GM23338 (cell line): ENCODE measurements around the gene BCORL1. TPM values are rescaled to one million over a fixed set of nuclear protein-coding genes. Genes with fewer than 3 reads are reported as not detected.

Experiments
- ATAC-seq: fragments of 200-7000 bp; cut with Tn5 transposase; 3 replicates; pipeline ENCODE4 v1.9.1; 2020
- DNase-seq: peaks from one replicate; pipeline ENCODE4 v3.0.0-alpha.2; 2015; ENCODE audit warnings: low spot score
- H2AFZ ChIP-seq: fragments of 200-600 bp; sonication (generic); 2 replicates; pipeline ENCODE4 v1.8.0; 2016; ENCODE audit warnings: antibody characterized with exemption, mild to moderate bottlenecking, moderate library complexity
- H3F3A ChIP-seq: fragments of 200-600 bp; sonication (generic); replicated peaks from 2 replicates; pipeline ENCODE4 v1.8.0; 2017; ENCODE audit warnings: antibody characterized with exemption, mixed run types, low read depth
- H3K27ac ChIP-seq: fragments of 200-600 bp; sonication (generic); 2 replicates; pipeline ENCODE4 v1.6.1; 2016; ENCODE audit warnings: low read depth
- H3K27me3 ChIP-seq: fragments of 200-600 bp; sonication (generic); 2 replicates; pipeline ENCODE4 v1.8.0; 2016; ENCODE audit warnings: mild to moderate bottlenecking, mixed run types, moderate library complexity; ENCODE audit not compliant: insufficient read depth
- H3K36me3 ChIP-seq: fragments of 200-600 bp; sonication (generic); 2 replicates; pipeline ENCODE4 v1.8.0; 2016; ENCODE audit warnings: mild to moderate bottlenecking; ENCODE audit not compliant: insufficient read depth
- H3K4me1 ChIP-seq: fragments of 200-600 bp; sonication (generic); 2 replicates; pipeline ENCODE4 v1.8.0; 2016; ENCODE audit warnings: mild to moderate bottlenecking, moderate library complexity; ENCODE audit not compliant: insufficient read depth
- H3K4me2 ChIP-seq: fragments of 200-600 bp; sonication (generic); 2 replicates; pipeline ENCODE4 v1.7.1; 2017; ENCODE audit warnings: mixed run types
- H3K4me3 ChIP-seq: fragments of 200-600 bp; sonication (generic); 2 replicates; pipeline ENCODE4 v1.6.1; 2016; ENCODE audit warnings: mixed run types
- H3K79me2 ChIP-seq: fragments of 200-600 bp; sonication (generic); replicated peaks from 2 replicates; pipeline ENCODE4 v1.8.0; 2017; ENCODE audit warnings: mild to moderate bottlenecking; ENCODE audit not compliant: insufficient read depth
- H3K9me2 ChIP-seq: fragments of 200-600 bp; sonication (generic); 2 replicates; pipeline ENCODE4 v1.8.0; 2017; ENCODE audit not compliant: insufficient read depth
- H4K20me1 ChIP-seq: fragments of 200-600 bp; sonication (generic); replicated peaks from 2 replicates; pipeline ENCODE4 v1.8.0; 2017; ENCODE audit warnings: mild to moderate bottlenecking; ENCODE audit not compliant: insufficient read depth
- H3K27ac Mint-ChIP-seq: 2 replicates; pipeline ENCODE4 v1.8.0; 2020; ENCODE audit warnings: inconsistent platforms, mild to moderate bottlenecking, moderate library complexity, mixed read lengths
- H3K27me3 Mint-ChIP-seq: 3 replicates; pipeline ENCODE4 v1.8.0; 2022; ENCODE audit warnings: low read depth, mild to moderate bottlenecking, moderate library complexity, mixed read lengths, inconsistent platforms; ENCODE audit not compliant: insufficient read depth, poor library complexity
- H3K36me3 Mint-ChIP-seq: 3 replicates; pipeline ENCODE4 v1.8.0; 2021; ENCODE audit warnings: low read depth, mild to moderate bottlenecking, inconsistent platforms, moderate library complexity, mixed read lengths
- H3K4me1 Mint-ChIP-seq: 3 replicates; pipeline ENCODE4 v1.8.0; 2020; ENCODE audit warnings: mild to moderate bottlenecking, inconsistent platforms, mixed read lengths
- H3K4me3 Mint-ChIP-seq: 3 replicates; pipeline ENCODE4 v1.8.0; 2021; ENCODE audit warnings: moderate library complexity, mild to moderate bottlenecking, inconsistent platforms, mixed read lengths
- H3K9me3 Mint-ChIP-seq: 3 replicates; pipeline ENCODE4 v1.8.0; 2020; ENCODE audit warnings: moderate library complexity, mild to moderate bottlenecking, inconsistent platforms, mixed read lengths
- CREB1 ChIP-seq: fragments of 250-450 bp; sonication (Bioruptor Pico); IDR thresholded peaks from 2 replicates; pipeline ENCODE4 v1.5.0; 2020; ENCODE audit warnings: low read depth, mild to moderate bottlenecking, moderate library complexity
- CTCF ChIP-seq, 2 experiments: fragments of 200-600 bp in 1 of 2; sonication (generic) in 1 of 2; conservative IDR thresholded peaks; 2 replicates each; pipeline versions ENCODE4 v1.5.1 to v1.6.1; 2016 to 2017; ENCODE audit warnings: antibody characterized with exemption in 2 of 2, low read depth in 2 of 2, mild to moderate bottlenecking in 2 of 2, moderate library complexity in 1 of 2
- ETS1 ChIP-seq: IDR thresholded peaks from 2 replicates; pipeline ENCODE4 v1.6.1; 2016; ENCODE audit warnings: antibody characterized with exemption
- EZH2 ChIP-seq: fragments of 200-600 bp; sonication (generic); IDR thresholded peaks from one replicate; pipeline ENCODE4 v1.8.0; 2017; ENCODE audit warnings: antibody characterized with exemption, mild to moderate bottlenecking, low read depth; ENCODE audit not compliant: unreplicated experiment
- EZH2phosphoT487 ChIP-seq: fragments of 200-600 bp; sonication (generic); IDR thresholded peaks from one replicate; pipeline ENCODE4 v1.8.1; 2018; ENCODE audit warnings: antibody characterized with exemption; ENCODE audit not compliant: unreplicated experiment
- JUNB ChIP-seq: IDR thresholded peaks from one replicate; pipeline ENCODE4 v1.6.1; 2016; ENCODE audit warnings: antibody characterized with exemption; ENCODE audit not compliant: unreplicated experiment
- NANOG ChIP-seq: IDR thresholded peaks from 2 replicates; pipeline ENCODE4 v1.6.1; 2016; ENCODE audit warnings: antibody characterized with exemption, borderline replicate concordance
- POLR2AphosphoS5 ChIP-seq: IDR thresholded peaks from 2 replicates; pipeline ENCODE4 v1.6.1; 2016; ENCODE audit warnings: antibody characterized with exemption, low read depth
- REST ChIP-seq: IDR thresholded peaks from one replicate; pipeline ENCODE4 v1.6.1; 2018; ENCODE audit warnings: antibody characterized with exemption; ENCODE audit not compliant: unreplicated experiment
- STAT1 ChIP-seq: IDR thresholded peaks from one replicate; pipeline ENCODE4 v1.6.1; 2016; ENCODE audit warnings: antibody characterized with exemption; ENCODE audit not compliant: unreplicated experiment
- ZNF114 ChIP-seq: fragments of 250-450 bp; sonication (Bioruptor Pico); IDR thresholded peaks from 2 replicates; pipeline ENCODE4 v1.5.0; 2020; ENCODE audit warnings: mild to moderate bottlenecking, moderate library complexity
- ZNF331 ChIP-seq: fragments of 250-450 bp; sonication (Bioruptor Pico); IDR thresholded peaks from 2 replicates; pipeline ENCODE4 v1.5.0; 2020; ENCODE audit warnings: low read depth, mild to moderate bottlenecking, moderate library complexity
- ZNF462 ChIP-seq: fragments of 250-450 bp; sonication (Bioruptor Pico); IDR thresholded peaks from 2 replicates; pipeline ENCODE4 v1.5.0; 2020; ENCODE audit warnings: mild to moderate bottlenecking, moderate library complexity
- polyA plus RNA-seq: library from polyadenylated mRNA; unstranded; fragments of >200 nt; fragmentation: Nextera tagmentation; extraction: Ambion mirVana; gene quantifications from 2 replicates; pipeline ENCODE4 v1.2.1, GENCODE V29; 2016
- total RNA-seq: library from RNA; depleted of rRNA; stranded (reverse); fragments of >200 nt; shearing (Covaris generic); gene quantifications from 2 replicates; pipeline ENCODE4 v1.2.3, GENCODE V29; 2014

BCORL1 gene
- total and polyA plus RNA-seq, 2 experiments from 2014 or later: 2.6 to 2.7 TPM

- peaks cover 3% of the 10 kb centered on the region for H3K27me3 Mint-ChIP-seq
- peaks cover 28% of the 10 kb centered on the region for H3K4me1 Mint-ChIP-seq
- Histone ChIP-seq H3F3A (no peaks in the 10 kb centered on the region), H3K27ac (no peak overlapping the region), H3K79me2 (no peaks in the 10 kb centered on the region), H3K9me2 (no peaks in the 10 kb centered on the region), H3K27me3 (no peaks in the 10 kb centered on the region), H2AFZ (no peak overlapping the region), H3K4me2 (no peak overlapping the region), H3K4me3 (no peak overlapping the region), H4K20me1 (no peaks in the 10 kb centered on the region), H3K4me1 (peaks cover 3% of the 10 kb centered on the region; the same call in 1 of the 2 replicates), H3K36me3 (no peaks in the 10 kb centered on the region)
- DNase-seq (no peak), ATAC-seq (no peak)
- no peak overlapping the region for H3K27ac Mint-ChIP-seq
- no peaks in the 10 kb centered on the region for H3K9me3 Mint-ChIP-seq
- H3K4me3 Mint-ChIP-seq: no peak overlapping the region
- no peak for TF ChIP-seq ETS1
- no peak for TF ChIP-seq NANOG
- no peak for TF ChIP-seq POLR2AphosphoS5
- no peak for TF ChIP-seq ZNF331 (CRISPR knock-in tag)
- TF ChIP-seq STAT1: no peak
- no peak for TF ChIP-seq EZH2
- no peak for TF ChIP-seq ZNF462 (CRISPR knock-in tag)
- TF ChIP-seq REST: no peak
- no peak for TF ChIP-seq ZNF114
- no peak for TF ChIP-seq CREB1
- TF ChIP-seq JUNB: no peak
- TF ChIP-seq CTCF (conservative IDR thresholded peaks at IDR 0.05; ENCODE audit: low read depth in 2 of 2): no peak
- no peak for TF ChIP-seq EZH2phosphoT487
- H3K36me3 Mint-ChIP-seq: no peaks in the 10 kb centered on the region
Measured at GRCh38 chrX:130084631-130085237, 102.3 kb downstream of the BCORL1 start.
